GM23338 (cell line): ENCODE results near the gene GNA15. TPM values are rescaled to one million over a fixed set of nuclear protein-coding genes. Genes with fewer than 3 reads are reported as not detected.

Source experiments
- ATAC-seq: fragments of 200-7000 bp; cut with Tn5 transposase; 3 replicates; pipeline ENCODE4 v1.9.1; 2020
- DNase-seq: peaks from one replicate; pipeline ENCODE4 v3.0.0-alpha.2; 2015; ENCODE audit warnings: low spot score
- H2AFZ ChIP-seq: fragments of 200-600 bp; sonication (generic); 2 replicates; pipeline ENCODE4 v1.8.0; 2016; ENCODE audit warnings: antibody characterized with exemption, mild to moderate bottlenecking, moderate library complexity
- H3F3A ChIP-seq: fragments of 200-600 bp; sonication (generic); replicated peaks from 2 replicates; pipeline ENCODE4 v1.8.0; 2017; ENCODE audit warnings: antibody characterized with exemption, mixed run types, low read depth
- H3K27ac ChIP-seq: fragments of 200-600 bp; sonication (generic); 2 replicates; pipeline ENCODE4 v1.6.1; 2016; ENCODE audit warnings: low read depth
- H3K27me3 ChIP-seq: fragments of 200-600 bp; sonication (generic); 2 replicates; pipeline ENCODE4 v1.8.0; 2016; ENCODE audit warnings: mild to moderate bottlenecking, mixed run types, moderate library complexity; ENCODE audit not compliant: insufficient read depth
- H3K36me3 ChIP-seq: fragments of 200-600 bp; sonication (generic); 2 replicates; pipeline ENCODE4 v1.8.0; 2016; ENCODE audit warnings: mild to moderate bottlenecking; ENCODE audit not compliant: insufficient read depth
- H3K4me1 ChIP-seq: fragments of 200-600 bp; sonication (generic); 2 replicates; pipeline ENCODE4 v1.8.0; 2016; ENCODE audit warnings: mild to moderate bottlenecking, moderate library complexity; ENCODE audit not compliant: insufficient read depth
- H3K4me2 ChIP-seq: fragments of 200-600 bp; sonication (generic); 2 replicates; pipeline ENCODE4 v1.7.1; 2017; ENCODE audit warnings: mixed run types
- H3K4me3 ChIP-seq: fragments of 200-600 bp; sonication (generic); 2 replicates; pipeline ENCODE4 v1.6.1; 2016; ENCODE audit warnings: mixed run types
- H3K79me2 ChIP-seq: fragments of 200-600 bp; sonication (generic); replicated peaks from 2 replicates; pipeline ENCODE4 v1.8.0; 2017; ENCODE audit warnings: mild to moderate bottlenecking; ENCODE audit not compliant: insufficient read depth
- H3K9me2 ChIP-seq: fragments of 200-600 bp; sonication (generic); 2 replicates; pipeline ENCODE4 v1.8.0; 2017; ENCODE audit not compliant: insufficient read depth
- H4K20me1 ChIP-seq: fragments of 200-600 bp; sonication (generic); replicated peaks from 2 replicates; pipeline ENCODE4 v1.8.0; 2017; ENCODE audit warnings: mild to moderate bottlenecking; ENCODE audit not compliant: insufficient read depth
- H3K27ac Mint-ChIP-seq: 2 replicates; pipeline ENCODE4 v1.8.0; 2020; ENCODE audit warnings: inconsistent platforms, mild to moderate bottlenecking, moderate library complexity, mixed read lengths
- H3K27me3 Mint-ChIP-seq: 3 replicates; pipeline ENCODE4 v1.8.0; 2022; ENCODE audit warnings: low read depth, mild to moderate bottlenecking, moderate library complexity, mixed read lengths, inconsistent platforms; ENCODE audit not compliant: insufficient read depth, poor library complexity
- H3K36me3 Mint-ChIP-seq: 3 replicates; pipeline ENCODE4 v1.8.0; 2021; ENCODE audit warnings: low read depth, mild to moderate bottlenecking, inconsistent platforms, moderate library complexity, mixed read lengths
- H3K4me1 Mint-ChIP-seq: 3 replicates; pipeline ENCODE4 v1.8.0; 2020; ENCODE audit warnings: mild to moderate bottlenecking, inconsistent platforms, mixed read lengths
- H3K4me3 Mint-ChIP-seq: 3 replicates; pipeline ENCODE4 v1.8.0; 2021; ENCODE audit warnings: moderate library complexity, mild to moderate bottlenecking, inconsistent platforms, mixed read lengths
- H3K9me3 Mint-ChIP-seq: 3 replicates; pipeline ENCODE4 v1.8.0; 2020; ENCODE audit warnings: moderate library complexity, mild to moderate bottlenecking, inconsistent platforms, mixed read lengths
- CREB1 ChIP-seq: fragments of 250-450 bp; sonication (Bioruptor Pico); IDR thresholded peaks from 2 replicates; pipeline ENCODE4 v1.5.0; 2020; ENCODE audit warnings: low read depth, mild to moderate bottlenecking, moderate library complexity
- EZH2 ChIP-seq: fragments of 200-600 bp; sonication (generic); IDR thresholded peaks from one replicate; pipeline ENCODE4 v1.8.0; 2017; ENCODE audit warnings: antibody characterized with exemption, mild to moderate bottlenecking, low read depth; ENCODE audit not compliant: unreplicated experiment
- EZH2phosphoT487 ChIP-seq: fragments of 200-600 bp; sonication (generic); IDR thresholded peaks from one replicate; pipeline ENCODE4 v1.8.1; 2018; ENCODE audit warnings: antibody characterized with exemption; ENCODE audit not compliant: unreplicated experiment
- JUNB ChIP-seq: IDR thresholded peaks from one replicate; pipeline ENCODE4 v1.6.1; 2016; ENCODE audit warnings: antibody characterized with exemption; ENCODE audit not compliant: unreplicated experiment
- NANOG ChIP-seq: IDR thresholded peaks from 2 replicates; pipeline ENCODE4 v1.6.1; 2016; ENCODE audit warnings: antibody characterized with exemption, borderline replicate concordance
- POLR2AphosphoS5 ChIP-seq: IDR thresholded peaks from 2 replicates; pipeline ENCODE4 v1.6.1; 2016; ENCODE audit warnings: antibody characterized with exemption, low read depth
- STAT1 ChIP-seq: IDR thresholded peaks from one replicate; pipeline ENCODE4 v1.6.1; 2016; ENCODE audit warnings: antibody characterized with exemption; ENCODE audit not compliant: unreplicated experiment
- ZNF114 ChIP-seq: fragments of 250-450 bp; sonication (Bioruptor Pico); IDR thresholded peaks from 2 replicates; pipeline ENCODE4 v1.5.0; 2020; ENCODE audit warnings: mild to moderate bottlenecking, moderate library complexity
- ZNF331 ChIP-seq: fragments of 250-450 bp; sonication (Bioruptor Pico); IDR thresholded peaks from 2 replicates; pipeline ENCODE4 v1.5.0; 2020; ENCODE audit warnings: low read depth, mild to moderate bottlenecking, moderate library complexity
- polyA plus RNA-seq: library from polyadenylated mRNA; unstranded; fragments of >200 nt; fragmentation: Nextera tagmentation; extraction: Ambion mirVana; gene quantifications from 2 replicates; pipeline ENCODE4 v1.2.1, GENCODE V29; 2016
- total RNA-seq: library from RNA; depleted of rRNA; stranded (reverse); fragments of >200 nt; shearing (Covaris generic); gene quantifications from 2 replicates; pipeline ENCODE4 v1.2.3, GENCODE V29; 2014
- TF ChIP-seq, protein P1 (sequence below): IDR thresholded peaks from one replicate; pipeline ENCODE4 v1.6.1; 2018; ENCODE audit warnings: antibody characterized with exemption; ENCODE audit not compliant: unreplicated experiment
- TF ChIP-seq, protein P2 (sequence below): IDR thresholded peaks from 2 replicates; pipeline ENCODE4 v1.6.1; 2016; ENCODE audit warnings: antibody characterized with exemption
- TF ChIP-seq, protein P3 (sequence below), 2 experiments: fragments of 200-600 bp in 1 of 2; sonication (generic) in 1 of 2; conservative IDR thresholded peaks; 2 replicates each; pipeline versions ENCODE4 v1.5.1 to v1.6.1; 2016 to 2017; ENCODE audit warnings: antibody characterized with exemption in 2 of 2, low read depth in 2 of 2, mild to moderate bottlenecking in 2 of 2, moderate library complexity in 1 of 2
- TF ChIP-seq, protein P4 (sequence below): fragments of 250-450 bp; sonication (Bioruptor Pico); IDR thresholded peaks from 2 replicates; pipeline ENCODE4 v1.5.0; 2020; ENCODE audit warnings: mild to moderate bottlenecking, moderate library complexity

GNA15 gene
- total and polyA plus RNA-seq, 2 experiments from 2014 or later: 0.14 to 0.31 TPM

DNA sequence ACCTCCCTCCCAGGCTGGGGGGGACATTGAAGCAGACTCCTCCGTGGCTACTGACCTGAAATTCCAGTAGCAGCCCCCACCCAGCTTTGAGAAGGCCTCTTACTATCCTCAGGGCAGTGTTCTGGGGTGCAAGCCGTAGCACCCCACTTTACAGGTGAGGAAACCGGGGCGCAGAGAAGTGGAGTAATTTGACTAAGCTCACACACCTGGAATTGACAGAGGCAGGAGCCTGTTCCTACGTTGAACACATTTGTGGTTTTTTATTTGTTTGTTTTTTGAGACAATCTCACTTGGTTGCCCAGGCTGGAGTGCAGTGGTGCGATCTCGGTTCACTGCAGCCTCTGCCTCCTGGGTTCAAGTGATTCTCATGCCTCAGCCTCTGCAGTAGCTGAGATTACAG is 28.1 kb downstream of the GNA15 start:
- Mint-ChIP-seq H3K4me3 (peak overlapping the region; percentile 71; the same call in 1 of the 3 replicates), H3K36me3 (no peaks in the 10 kb centered on the region), H3K27me3 (peaks cover 15% of the 10 kb centered on the region), H3K4me1 (peaks cover 6% of the 10 kb centered on the region; the same call in 2 of the 3 replicates), H3K27ac (no peak overlapping the region), H3K9me3 (peaks cover 9% of the 10 kb centered on the region; the same call in 1 of the 3 replicates)
- Histone ChIP-seq H3K36me3 (no peaks in the 10 kb centered on the region), H3K4me1 (no peaks in the 10 kb centered on the region), H2AFZ (peak overlapping the region; percentile 100), H3K27me3 (peaks cover 5% of the 10 kb centered on the region; the same call in 1 of the 2 replicates), H3K4me3 (peak overlapping the region; percentile 56; the same call in 1 of the 2 replicates), H4K20me1 (no peaks in the 10 kb centered on the region), H3K9me2 (0 out of 2 replicates have a peak, but pooled peaks cover 7% of the 10 kb centered on the region), H3F3A (no peaks in the 10 kb centered on the region), H3K27ac (no peak overlapping the region), H3K4me2 (peak overlapping the region; percentile 91), H3K79me2 (no peaks in the 10 kb centered on the region)
- DNase-seq (no peak), ATAC-seq (no peak)
- no peak for TF ChIP-seq POLR2AphosphoS5
- no peak for TF ChIP-seq NANOG
- TF ChIP-seq EZH2phosphoT487: no peak
- TF ChIP-seq JUNB: no peak
- TF ChIP-seq ZNF331 (CRISPR knock-in tag): no peak
- TF ChIP-seq, protein P1, sequence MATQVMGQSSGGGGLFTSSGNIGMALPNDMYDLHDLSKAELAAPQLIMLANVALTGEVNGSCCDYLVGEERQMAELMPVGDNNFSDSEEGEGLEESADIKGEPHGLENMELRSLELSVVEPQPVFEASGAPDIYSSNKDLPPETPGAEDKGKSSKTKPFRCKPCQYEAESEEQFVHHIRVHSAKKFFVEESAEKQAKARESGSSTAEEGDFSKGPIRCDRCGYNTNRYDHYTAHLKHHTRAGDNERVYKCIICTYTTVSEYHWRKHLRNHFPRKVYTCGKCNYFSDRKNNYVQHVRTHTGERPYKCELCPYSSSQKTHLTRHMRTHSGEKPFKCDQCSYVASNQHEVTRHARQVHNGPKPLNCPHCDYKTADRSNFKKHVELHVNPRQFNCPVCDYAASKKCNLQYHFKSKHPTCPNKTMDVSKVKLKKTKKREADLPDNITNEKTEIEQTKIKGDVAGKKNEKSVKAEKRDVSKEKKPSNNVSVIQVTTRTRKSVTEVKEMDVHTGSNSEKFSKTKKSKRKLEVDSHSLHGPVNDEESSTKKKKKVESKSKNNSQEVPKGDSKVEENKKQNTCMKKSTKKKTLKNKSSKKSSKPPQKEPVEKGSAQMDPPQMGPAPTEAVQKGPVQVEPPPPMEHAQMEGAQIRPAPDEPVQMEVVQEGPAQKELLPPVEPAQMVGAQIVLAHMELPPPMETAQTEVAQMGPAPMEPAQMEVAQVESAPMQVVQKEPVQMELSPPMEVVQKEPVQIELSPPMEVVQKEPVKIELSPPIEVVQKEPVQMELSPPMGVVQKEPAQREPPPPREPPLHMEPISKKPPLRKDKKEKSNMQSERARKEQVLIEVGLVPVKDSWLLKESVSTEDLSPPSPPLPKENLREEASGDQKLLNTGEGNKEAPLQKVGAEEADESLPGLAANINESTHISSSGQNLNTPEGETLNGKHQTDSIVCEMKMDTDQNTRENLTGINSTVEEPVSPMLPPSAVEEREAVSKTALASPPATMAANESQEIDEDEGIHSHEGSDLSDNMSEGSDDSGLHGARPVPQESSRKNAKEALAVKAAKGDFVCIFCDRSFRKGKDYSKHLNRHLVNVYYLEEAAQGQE: no peak
- TF ChIP-seq ZNF114 (CRISPR knock-in tag): no peak
- TF ChIP-seq CREB1 (CRISPR knock-in tag): no peak
- no peak for TF ChIP-seq STAT1
- TF ChIP-seq, protein P2, sequence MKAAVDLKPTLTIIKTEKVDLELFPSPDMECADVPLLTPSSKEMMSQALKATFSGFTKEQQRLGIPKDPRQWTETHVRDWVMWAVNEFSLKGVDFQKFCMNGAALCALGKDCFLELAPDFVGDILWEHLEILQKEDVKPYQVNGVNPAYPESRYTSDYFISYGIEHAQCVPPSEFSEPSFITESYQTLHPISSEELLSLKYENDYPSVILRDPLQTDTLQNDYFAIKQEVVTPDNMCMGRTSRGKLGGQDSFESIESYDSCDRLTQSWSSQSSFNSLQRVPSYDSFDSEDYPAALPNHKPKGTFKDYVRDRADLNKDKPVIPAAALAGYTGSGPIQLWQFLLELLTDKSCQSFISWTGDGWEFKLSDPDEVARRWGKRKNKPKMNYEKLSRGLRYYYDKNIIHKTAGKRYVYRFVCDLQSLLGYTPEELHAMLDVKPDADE: no peak
- TF ChIP-seq EZH2: no peak
- TF ChIP-seq, protein P3, sequence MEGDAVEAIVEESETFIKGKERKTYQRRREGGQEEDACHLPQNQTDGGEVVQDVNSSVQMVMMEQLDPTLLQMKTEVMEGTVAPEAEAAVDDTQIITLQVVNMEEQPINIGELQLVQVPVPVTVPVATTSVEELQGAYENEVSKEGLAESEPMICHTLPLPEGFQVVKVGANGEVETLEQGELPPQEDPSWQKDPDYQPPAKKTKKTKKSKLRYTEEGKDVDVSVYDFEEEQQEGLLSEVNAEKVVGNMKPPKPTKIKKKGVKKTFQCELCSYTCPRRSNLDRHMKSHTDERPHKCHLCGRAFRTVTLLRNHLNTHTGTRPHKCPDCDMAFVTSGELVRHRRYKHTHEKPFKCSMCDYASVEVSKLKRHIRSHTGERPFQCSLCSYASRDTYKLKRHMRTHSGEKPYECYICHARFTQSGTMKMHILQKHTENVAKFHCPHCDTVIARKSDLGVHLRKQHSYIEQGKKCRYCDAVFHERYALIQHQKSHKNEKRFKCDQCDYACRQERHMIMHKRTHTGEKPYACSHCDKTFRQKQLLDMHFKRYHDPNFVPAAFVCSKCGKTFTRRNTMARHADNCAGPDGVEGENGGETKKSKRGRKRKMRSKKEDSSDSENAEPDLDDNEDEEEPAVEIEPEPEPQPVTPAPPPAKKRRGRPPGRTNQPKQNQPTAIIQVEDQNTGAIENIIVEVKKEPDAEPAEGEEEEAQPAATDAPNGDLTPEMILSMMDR (conservative IDR thresholded peaks at IDR 0.05; ENCODE audit: low read depth in 2 of 2): no peak
- TF ChIP-seq, protein P4, sequence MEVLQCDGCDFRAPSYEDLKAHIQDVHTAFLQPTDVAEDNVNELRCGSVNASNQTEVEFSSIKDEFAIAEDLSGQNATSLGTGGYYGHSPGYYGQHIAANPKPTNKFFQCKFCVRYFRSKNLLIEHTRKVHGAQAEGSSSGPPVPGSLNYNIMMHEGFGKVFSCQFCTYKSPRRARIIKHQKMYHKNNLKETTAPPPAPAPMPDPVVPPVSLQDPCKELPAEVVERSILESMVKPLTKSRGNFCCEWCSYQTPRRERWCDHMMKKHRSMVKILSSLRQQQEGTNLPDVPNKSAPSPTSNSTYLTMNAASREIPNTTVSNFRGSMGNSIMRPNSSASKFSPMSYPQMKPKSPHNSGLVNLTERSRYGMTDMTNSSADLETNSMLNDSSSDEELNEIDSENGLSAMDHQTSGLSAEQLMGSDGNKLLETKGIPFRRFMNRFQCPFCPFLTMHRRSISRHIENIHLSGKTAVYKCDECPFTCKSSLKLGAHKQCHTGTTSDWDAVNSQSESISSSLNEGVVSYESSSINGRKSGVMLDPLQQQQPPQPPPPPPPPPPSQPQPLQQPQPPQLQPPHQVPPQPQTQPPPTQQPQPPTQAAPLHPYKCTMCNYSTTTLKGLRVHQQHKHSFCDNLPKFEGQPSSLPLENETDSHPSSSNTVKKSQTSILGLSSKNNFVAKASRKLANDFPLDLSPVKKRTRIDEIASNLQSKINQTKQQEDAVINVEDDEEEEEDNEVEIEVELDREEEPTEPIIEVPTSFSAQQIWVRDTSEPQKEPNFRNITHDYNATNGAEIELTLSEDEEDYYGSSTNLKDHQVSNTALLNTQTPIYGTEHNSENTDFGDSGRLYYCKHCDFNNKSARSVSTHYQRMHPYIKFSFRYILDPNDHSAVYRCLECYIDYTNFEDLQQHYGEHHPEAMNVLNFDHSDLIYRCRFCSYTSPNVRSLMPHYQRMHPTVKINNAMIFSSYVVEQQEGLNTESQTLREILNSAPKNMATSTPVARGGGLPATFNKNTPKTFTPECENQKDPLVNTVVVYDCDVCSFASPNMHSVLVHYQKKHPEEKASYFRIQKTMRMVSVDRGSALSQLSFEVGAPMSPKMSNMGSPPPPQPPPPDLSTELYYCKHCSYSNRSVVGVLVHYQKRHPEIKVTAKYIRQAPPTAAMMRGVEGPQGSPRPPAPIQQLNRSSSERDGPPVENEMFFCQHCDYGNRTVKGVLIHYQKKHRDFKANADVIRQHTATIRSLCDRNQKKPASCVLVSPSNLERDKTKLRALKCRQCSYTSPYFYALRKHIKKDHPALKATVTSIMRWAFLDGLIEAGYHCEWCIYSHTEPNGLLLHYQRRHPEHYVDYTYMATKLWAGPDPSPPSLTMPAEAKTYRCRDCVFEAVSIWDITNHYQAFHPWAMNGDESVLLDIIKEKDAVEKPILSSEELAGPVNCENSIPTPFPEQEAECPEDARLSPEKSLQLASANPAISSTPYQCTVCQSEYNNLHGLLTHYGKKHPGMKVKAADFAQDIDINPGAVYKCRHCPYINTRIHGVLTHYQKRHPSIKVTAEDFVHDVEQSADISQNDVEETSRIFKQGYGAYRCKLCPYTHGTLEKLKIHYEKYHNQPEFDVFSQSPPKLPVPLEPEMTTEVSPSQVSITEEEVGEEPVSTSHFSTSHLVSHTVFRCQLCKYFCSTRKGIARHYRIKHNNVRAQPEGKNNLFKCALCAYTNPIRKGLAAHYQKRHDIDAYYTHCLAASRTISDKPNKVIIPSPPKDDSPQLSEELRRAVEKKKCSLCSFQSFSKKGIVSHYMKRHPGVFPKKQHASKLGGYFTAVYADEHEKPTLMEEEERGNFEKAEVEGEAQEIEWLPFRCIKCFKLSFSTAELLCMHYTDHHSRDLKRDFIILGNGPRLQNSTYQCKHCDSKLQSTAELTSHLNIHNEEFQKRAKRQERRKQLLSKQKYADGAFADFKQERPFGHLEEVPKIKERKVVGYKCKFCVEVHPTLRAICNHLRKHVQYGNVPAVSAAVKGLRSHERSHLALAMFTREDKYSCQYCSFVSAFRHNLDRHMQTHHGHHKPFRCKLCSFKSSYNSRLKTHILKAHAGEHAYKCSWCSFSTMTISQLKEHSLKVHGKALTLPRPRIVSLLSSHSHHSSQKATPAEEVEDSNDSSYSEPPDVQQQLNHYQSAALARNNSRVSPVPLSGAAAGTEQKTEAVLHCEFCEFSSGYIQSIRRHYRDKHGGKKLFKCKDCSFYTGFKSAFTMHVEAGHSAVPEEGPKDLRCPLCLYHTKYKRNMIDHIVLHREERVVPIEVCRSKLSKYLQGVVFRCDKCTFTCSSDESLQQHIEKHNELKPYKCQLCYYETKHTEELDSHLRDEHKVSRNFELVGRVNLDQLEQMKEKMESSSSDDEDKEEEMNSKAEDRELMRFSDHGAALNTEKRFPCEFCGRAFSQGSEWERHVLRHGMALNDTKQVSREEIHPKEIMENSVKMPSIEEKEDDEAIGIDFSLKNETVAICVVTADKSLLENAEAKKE: no peak
